Urinary bladder (tissue), 4 donors: Measurements from ENCODE around the gene PDHX. TPM values are rescaled to one million over a fixed set of nuclear protein-coding genes. Genes with fewer than 3 reads are reported as not detected.

ENCODE experiments used
- DNase-seq: peaks from one replicate; pipeline ENCODE4 v3.0.0-alpha.2; 2015; ENCODE audit errors: extremely low spot score
- H3K27ac ChIP-seq: one replicate; pipeline ENCODE4 v1.5.1; 2013; ENCODE audit warnings: low read depth, mild to moderate bottlenecking, moderate library complexity
- H3K36me3 ChIP-seq: one replicate; pipeline ENCODE4 v1.6.1; 2013; ENCODE audit warnings: mild to moderate bottlenecking, moderate library complexity; ENCODE audit not compliant: insufficient read depth
- H3K4me1 ChIP-seq: one replicate; pipeline ENCODE4 v1.6.1; 2013; ENCODE audit warnings: mild to moderate bottlenecking, moderate library complexity; ENCODE audit not compliant: insufficient read depth
- H3K4me3 ChIP-seq: one replicate; pipeline ENCODE4 v1.5.1; 2013; ENCODE audit warnings: low read depth, low read length
- WGBS: extraction: QIAGEN DNeasy Blood & Tissue Kit; methylation state at CpG from one replicate; pipeline ENCODE4 v1.1.7; 2013; 5-methylcytosine and 5-hydroxymethylcytosine counted together
- polyA plus RNA-seq: library from polyadenylated mRNA; stranded (reverse); fragments of 200-250 nt; gene quantifications from one replicate; pipeline ENCODE4 v1.2.3, GENCODE V29; 2013
- total RNA-seq: library from RNA; depleted of rRNA; stranded (reverse); fragments of >200 nt; gene quantifications from one replicate; pipeline ENCODE4 v1.2.3, GENCODE V29; 2014
- donor health status: healthy with polysubstance abuse.
- donor health status: healthy.

The PDHX gene
- total and polyA plus RNA-seq, 2 donors, result 25.3 to 37.8 TPM

GRCh38 chr11:35034401-35034800 lies 118.0 kb downstream of the PDHX start:
- no peaks in the 10 kb centered on the region for H3K36me3 ChIP-seq
- DNase-seq, result no peak
- H3K4me1 ChIP-seq, result no peaks in the 10 kb centered on the region
- H3K27ac ChIP-seq, result no peak overlapping the region
- no peak overlapping the region for H3K4me3 ChIP-seq
- whole genome bisulfite sequencing, result 96% methylated on average over 3 of the region's 3 CpGs

DNA sequence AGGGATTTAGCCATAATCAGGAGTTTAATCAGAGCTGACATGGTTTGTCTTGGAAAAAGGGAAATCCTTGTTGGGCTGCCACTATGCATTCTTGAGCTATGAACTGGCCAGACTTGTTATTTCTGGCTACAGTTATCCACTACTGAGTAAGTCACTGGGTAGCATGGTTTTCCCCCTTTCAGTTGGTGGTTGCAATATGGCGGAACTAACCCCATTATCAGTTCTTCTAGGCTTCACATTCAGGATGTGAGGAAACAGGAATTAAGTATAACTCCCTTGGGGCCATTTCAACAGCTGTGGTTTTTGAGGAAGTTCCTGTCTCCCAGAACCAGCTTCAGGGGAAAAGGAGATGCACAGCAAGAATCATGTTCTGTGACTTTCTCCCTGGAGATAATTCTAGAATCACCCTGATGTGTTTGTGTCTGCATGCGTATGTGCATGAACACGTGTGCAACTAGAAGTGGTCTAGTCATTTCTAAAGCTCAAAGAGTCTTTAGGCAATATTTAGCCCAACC lies 119.5 kb downstream of the PDHX start:
- Histone ChIP-seq H3K4me3 (no peak overlapping the region), H3K36me3 (no peaks in the 10 kb centered on the region), H3K4me1 (no peaks in the 10 kb centered on the region), H3K27ac (no peak overlapping the region)
- WGBS, result 85% methylated on average over 3 of the region's 3 CpGs
- DNase-seq, result no peak

- no peak overlapping the region for H3K4me3 ChIP-seq
- DNase-seq, result no peak
- 70% methylated on average over 3 of the region's 3 CpGs for WGBS
- H3K36me3 ChIP-seq, result no peaks in the 10 kb centered on the region
- H3K4me1 ChIP-seq, result no peaks in the 10 kb centered on the region
- no peak overlapping the region for H3K27ac ChIP-seq
These were observed 120.2 kb downstream of the PDHX start for GRCh38 chr11:35036639-35037038.

GRCh38 chr11:35038211-35038928 lies 122.0 kb downstream of the PDHX start:
- DNase-seq, result no peak
- no peaks in the 10 kb centered on the region for H3K4me1 ChIP-seq
- 85% methylated on average over 5 of the region's 5 CpGs for WGBS

GRCh38 chr11:35039076-35039475 lies 122.7 kb downstream of the PDHX start:
- 87% methylated on average over 3 of the region's 3 CpGs for WGBS

More at GRCh38 chr11:35038211-35038928, 122.0 kb downstream of the PDHX start:
- H3K36me3 ChIP-seq, result no peaks in the 10 kb centered on the region
- no peak overlapping the region for H3K27ac ChIP-seq
- H3K4me3 ChIP-seq, result no peak overlapping the region

DNA sequence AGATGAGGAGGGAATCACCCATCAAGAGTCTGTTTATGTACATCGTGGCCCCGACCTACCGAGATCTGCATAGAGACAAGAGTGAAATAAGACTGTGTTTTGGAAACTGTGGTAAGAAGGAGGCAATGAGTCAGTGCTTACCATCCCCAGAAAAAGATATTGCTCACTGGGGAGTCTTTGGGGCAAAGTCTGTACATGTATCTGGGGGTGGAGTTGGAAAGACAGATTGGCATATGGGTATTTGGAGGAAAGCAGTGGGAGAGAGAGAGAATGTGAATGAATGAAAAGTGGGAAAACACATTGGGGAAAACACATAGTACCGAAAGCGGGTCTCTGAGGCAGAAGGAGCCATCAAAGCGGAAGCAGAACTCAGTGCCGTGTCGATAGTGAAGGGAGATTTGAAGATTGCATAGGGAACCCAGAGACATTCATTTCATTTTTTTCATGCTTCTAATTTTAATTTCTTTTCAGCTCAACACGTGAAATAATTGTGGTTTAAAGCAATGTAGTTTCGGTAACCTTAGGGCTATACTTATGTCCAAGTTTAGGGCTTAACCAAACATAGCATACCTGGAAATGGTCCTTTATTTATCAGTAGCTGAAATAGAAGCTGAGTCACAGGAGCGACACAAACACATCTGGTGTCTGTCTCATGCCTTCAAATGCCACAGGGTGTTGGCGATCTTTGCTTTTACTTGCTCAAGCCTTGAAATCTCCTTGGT lies 124.0 kb downstream of the PDHX start:
- Histone ChIP-seq H3K27ac (no peak overlapping the region), H3K36me3 (no peaks in the 10 kb centered on the region), H3K4me3 (no peak overlapping the region), H3K4me1 (no peaks in the 10 kb centered on the region)
- WGBS, result 86% methylated on average over 12 of the region's 12 CpGs
- DNase-seq, result no peak

More at GRCh38 chr11:35039076-35039475, 122.7 kb downstream of the PDHX start:
- no peak for DNase-seq
- Histone ChIP-seq H3K4me3 (no peak overlapping the region), H3K4me1 (no peaks in the 10 kb centered on the region), H3K36me3 (no peaks in the 10 kb centered on the region), H3K27ac (no peak overlapping the region)

GRCh38 chr11:35041070-35041554 lies 124.7 kb downstream of the PDHX start:
- 82% methylated on average over 4 of the region's 4 CpGs for WGBS
- no peaks in the 10 kb centered on the region for H3K36me3 ChIP-seq
- no peak overlapping the region for H3K27ac ChIP-seq
- no peak overlapping the region for H3K4me3 ChIP-seq
- no peaks in the 10 kb centered on the region for H3K4me1 ChIP-seq
- no peak for DNase-seq

DNA sequence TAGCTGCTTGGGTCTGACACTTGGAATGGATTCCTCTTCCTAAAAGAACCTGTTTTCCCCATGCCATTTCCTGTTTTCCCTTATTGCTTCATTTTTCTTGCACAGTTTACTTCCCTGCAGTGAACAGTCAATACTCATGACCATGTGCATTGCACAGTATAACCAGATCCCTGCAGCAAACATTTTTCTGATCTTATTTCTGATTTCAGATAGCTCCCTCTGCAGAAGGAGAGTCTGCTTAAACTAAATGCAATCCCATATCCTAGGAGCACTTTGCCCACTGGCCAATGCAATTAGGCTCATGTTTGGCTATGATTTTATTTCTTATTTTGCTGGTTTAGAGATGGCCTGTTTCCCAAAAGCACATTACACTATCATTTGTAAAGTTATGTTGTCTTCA lies 125.8 kb downstream of the PDHX start:
- Histone ChIP-seq H3K27ac (no peak overlapping the region), H3K4me3 (no peak overlapping the region)
- DNase-seq, result no peak

DNA sequence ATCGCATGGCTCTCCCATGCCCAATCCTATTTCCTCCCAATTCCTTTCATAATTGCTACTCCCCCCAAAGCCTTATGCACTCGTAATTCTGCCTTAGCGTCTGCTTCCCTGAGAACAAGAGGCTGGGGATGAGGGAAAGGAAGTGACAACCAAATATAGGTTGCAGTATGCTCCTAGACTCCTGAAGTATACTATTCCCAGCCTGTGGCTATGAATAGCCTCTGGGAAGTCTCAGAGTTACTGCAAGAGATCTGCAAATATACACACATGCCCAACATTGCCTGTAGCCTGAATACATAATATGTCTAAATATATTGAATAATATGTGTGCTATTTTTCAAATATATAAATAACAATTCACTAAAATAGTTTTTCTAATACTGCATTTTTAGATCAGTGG lies 126.5 kb downstream of the PDHX start:
- no peak overlapping the region for H3K4me3 ChIP-seq
- no peak for DNase-seq
- no peaks in the 10 kb centered on the region for H3K36me3 ChIP-seq
- no peaks in the 10 kb centered on the region for H3K4me1 ChIP-seq
- H3K27ac ChIP-seq, result no peak overlapping the region
- WGBS, result 68% methylated on average over 3 of the region's 3 CpGs

More for the DNA sequence above, 125.8 kb downstream of the PDHX start:
- H3K4me1 ChIP-seq, result no peaks in the 10 kb centered on the region
- no peaks in the 10 kb centered on the region for H3K36me3 ChIP-seq

DNA sequence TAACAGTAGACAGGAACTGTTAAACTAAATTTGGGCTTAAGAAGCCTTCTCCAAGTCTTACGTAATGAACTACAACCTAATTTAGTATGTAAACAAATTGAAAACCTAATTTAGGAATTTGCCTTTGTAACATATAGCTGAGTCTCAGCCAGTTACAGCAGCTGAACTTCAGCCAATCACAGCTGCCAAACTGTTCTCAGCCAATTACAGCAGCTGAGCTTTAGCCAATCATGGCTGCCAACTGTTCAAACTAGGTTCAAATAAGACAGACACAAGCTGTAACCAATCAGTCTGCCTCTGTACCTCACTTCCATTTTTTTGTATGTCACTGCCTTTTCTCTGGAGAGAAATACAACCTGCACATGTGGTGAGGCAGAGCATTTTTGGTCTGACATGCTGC lies 127.5 kb downstream of the PDHX start:
- Histone ChIP-seq H3K27ac (no peak overlapping the region), H3K4me1 (no peaks in the 10 kb centered on the region), H3K36me3 (no peaks in the 10 kb centered on the region), H3K4me3 (no peak overlapping the region)
- DNase-seq, result no peak
- 47% methylated on average over 1 of the region's 1 CpG for WGBS

DNA sequence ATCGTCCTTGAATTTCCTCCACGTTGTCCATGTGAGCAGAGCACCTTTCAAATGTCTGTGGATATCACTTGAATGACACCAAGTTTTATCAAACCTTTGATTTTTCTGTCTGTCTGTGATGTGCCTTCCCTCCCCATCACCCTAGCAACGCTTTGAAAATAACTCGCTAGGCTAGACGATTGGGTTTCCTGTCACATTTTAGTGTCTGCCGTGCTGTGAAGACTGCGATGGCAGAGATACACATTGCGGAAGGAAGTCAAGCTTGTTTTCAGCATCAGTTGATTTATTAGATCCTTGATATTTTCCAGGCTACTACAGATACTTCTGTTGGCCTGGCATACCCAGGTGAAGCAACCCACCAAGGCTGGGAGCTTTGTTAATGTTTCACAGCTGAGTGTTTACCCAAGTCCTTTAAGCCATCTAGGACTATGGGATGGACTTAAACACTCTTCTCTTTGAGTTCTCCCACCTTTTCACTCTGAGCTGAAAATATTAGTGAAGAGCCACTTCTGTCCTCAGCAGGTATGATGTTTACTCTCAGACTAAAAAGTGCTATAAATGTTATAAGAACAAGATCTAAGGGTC lies 128.9 kb downstream of the PDHX start:
- H3K4me3 ChIP-seq, result no peak overlapping the region
- WGBS, result 55% methylated on average over 8 of the region's 8 CpGs
- no peak for DNase-seq
- H3K27ac ChIP-seq, result no peak overlapping the region
- no peaks in the 10 kb centered on the region for H3K4me1 ChIP-seq
- no peaks in the 10 kb centered on the region for H3K36me3 ChIP-seq
